Gastrocnemius medialis (tissue), 4 donors: ENCODE results near the gene HNRNPH1. TPM values are rescaled to one million over a fixed set of nuclear protein-coding genes. Genes with fewer than 3 reads are reported as not detected.
A peak's percentile ranks its signal among the peaks of the same experiment; 100 is the strongest.
"Not testable (repeated sequence)": the region's sequence is repeated elsewhere in the genome, so short reads cannot be mapped to it uniquely, and the experiment has no call there.

ENCODE experiments used
- ATAC-seq, 2 donors: fragments of 150-250 bp; one replicate each; pipeline ENCODE4 v1.9.1; 2016
- DNase-seq, 2 donors: peaks; one replicate each; pipeline ENCODE4 v3.0.0-alpha.2; 2019
- H3K27ac ChIP-seq, 4 donors: fragments of 200-600 bp; sonication (generic); 1 replicate in 1 of 4; 2 replicates in 3 of 4; pipeline ENCODE4 v1.5.1; 2016 to 2018; ENCODE audit warnings: mild to moderate bottlenecking in 2 of 4, moderate library complexity in 1 of 4
- H3K27me3 ChIP-seq, 3 donors: fragments of 200-600 bp; sonication (generic) in 2 of 3; 1 replicate in 1 of 3; 2 replicates in 2 of 3; pipeline versions ENCODE4 v1.5.1 to v1.6.0; 2016 to 2019; ENCODE audit warnings: mild to moderate bottlenecking in 1 of 3, moderate library complexity in 1 of 3
- H3K36me3 ChIP-seq, 2 donors: fragments of 200-600 bp; sonication (generic) in 1 of 2; one replicate each; pipeline ENCODE4 v1.5.1; 2017 to 2018
- H3K4me1 ChIP-seq, 2 donors: fragments of 200-600 bp; sonication (generic) in 1 of 2; one replicate each; pipeline ENCODE4 v1.5.1; 2016 to 2017; ENCODE audit warnings: mild to moderate bottlenecking in 2 of 2
- H3K4me3 ChIP-seq, 4 donors: fragments of 200-600 bp; sonication (generic) in 3 of 4; 1 replicate in 1 of 4; 2 replicates in 3 of 4; pipeline ENCODE4 v1.5.1; 2016 to 2019; ENCODE audit warnings: mild to moderate bottlenecking in 2 of 4
- H3K9me3 ChIP-seq, 3 donors: fragments of 200-600 bp; sonication (generic) in 2 of 3; 1 replicate in 1 of 3; 2 replicates in 2 of 3; pipeline ENCODE4 v1.5.1; 2016 to 2019
- CTCF ChIP-seq, 5 experiments: fragments of 450-650 bp in 3 of 5; fragments of 200-600 bp in 2 of 5; sonication (generic) in 2 of 5; IDR thresholded peaks in 4 of 5; conservative IDR thresholded peaks in 1 of 5; 1 replicate in 4 of 5; 2 replicates in 1 of 5; pipeline ENCODE4 v1.5.1; 2016 to 2019; ENCODE audit warnings: antibody characterized with exemption in 5 of 5, mild to moderate bottlenecking in 3 of 5, moderate library complexity in 3 of 5
- POLR2A ChIP-seq, 2 donors: fragments of 450-650 bp; IDR thresholded peaks; one replicate each; pipeline ENCODE4 v1.6.1; 2017; ENCODE audit warnings: antibody characterized with exemption in 2 of 2, mild to moderate bottlenecking in 2 of 2, moderate library complexity in 2 of 2
- in situ Hi-C, 4 donors: fragments of 200-750 bp; cut with MboI; loops; one replicate each; pipeline versions ENCODE4 v1.15.0 to v1.8.0; 2017; ENCODE audit warnings: low sequenced_read_pairs in 4 of 4
- intact Hi-C: fragments of 100-400 bp; cut with DNase I; formaldehyde crosslinking; loops from one replicate; pipeline ENCODE4 v1.15.1; 2023; ENCODE audit warnings: low total_unique reads
- total RNA-seq, 4 donors: library from RNA; depleted of rRNA; stranded (reverse); fragments of >200 nt; gene quantifications; one replicate each; pipeline versions ENCODE4 v1.1.0 to v1.2.3, GENCODE V29; 2016

The HNRNPH1 gene
- total RNA-seq, 4 donors from 2014 or later: 72.4 to 209 (median 157) TPM

- in situ Hi-C loops, H3K9me3 ChIP-seq, H3K4me3 ChIP-seq, H3K36me3 ChIP-seq, intact Hi-C loops, H3K27ac ChIP-seq, DNase-seq, H3K27me3 ChIP-seq, ATAC-seq, H3K4me1 ChIP-seq: not testable (repeated sequence)
Observed at GRCh38 chr5:179639296-179639695, 15.8 kb upstream of the HNRNPH1 start.

GRCh38 chr5:179634370-179635172 is 11.1 kb upstream of the HNRNPH1 start:
- peak overlapping the region in 1 of 4 donors; percentile 34 for H3K4me3 ChIP-seq
- in situ Hi-C loops, H3K27ac ChIP-seq: not testable (repeated sequence)

GRCh38 chr5:179633501-179634369 is 10.3 kb upstream of the HNRNPH1 start:
- Histone ChIP-seq H3K27ac (peak overlapping the region in 3 of 4 donors; percentile 20 to 46 (median 34)), H3K4me3 (peak overlapping the region in 3 of 4 donors; percentile 41 to 42 (median 42))
- H3K9me3 ChIP-seq, ATAC-seq, DNase-seq, H3K36me3 ChIP-seq, H3K27me3 ChIP-seq, in situ Hi-C loops, H3K4me1 ChIP-seq, intact Hi-C loops: not testable (repeated sequence)

More at GRCh38 chr5:179634370-179635172, 11.1 kb upstream of the HNRNPH1 start:
- peak; percentile 98 to 99 for ATAC-seq
- H3K36me3 ChIP-seq, H3K9me3 ChIP-seq, intact Hi-C loops, H3K27me3 ChIP-seq, H3K4me1 ChIP-seq, DNase-seq: not testable (repeated sequence)
- peak in 1 of 5 experiments; percentile 7 for TF ChIP-seq CTCF (IDR thresholded peaks at IDR 0.05 in 4 of 5, conservative IDR thresholded peaks at IDR 0.05 in 1 of 5)

GRCh38 chr5:179624841-179625271 is 1.4 kb upstream of the HNRNPH1 start:
- Histone ChIP-seq H3K27me3 (no peaks in the 10 kb centered on the region), H3K36me3 (peaks cover 0 to 22% of the 10 kb centered on the region in 2 donors), H3K9me3 (no peaks in the 10 kb centered on the region), H3K4me1 (peaks cover 31 to 34% of the 10 kb centered on the region in 2 donors), H3K27ac (peak overlapping the region; percentile 96 to 100 (median 100)), H3K4me3 (peak overlapping the region; percentile 85 to 100 (median 96))
- intact Hi-C loops (loop anchor here (1.0 to 10.0 kb wide), 2 partner anchors 73 to 340 kb away; partner anchors contain the start of gene CANX), in situ Hi-C loops (no loop called here)
- TF ChIP-seq CTCF (IDR thresholded peaks at IDR 0.05 in 4 of 5, conservative IDR thresholded peaks at IDR 0.05 in 1 of 5): no peak
- TF ChIP-seq POLR2A (IDR thresholded peaks at IDR 0.05): no peak
- no peak for ATAC-seq
- no peak for DNase-seq

GRCh38 chr5:179623906-179624741 is 653 bp upstream of the HNRNPH1 start:
- Histone ChIP-seq H3K36me3 (peaks cover 0 to 27% of the 10 kb centered on the region in 2 donors), H3K9me3 (no peaks in the 10 kb centered on the region), H3K27me3 (no peaks in the 10 kb centered on the region), H3K4me3 (peak overlapping the region; percentile 85 to 100 (median 96)), H3K4me1 (peaks cover 38 to 42% of the 10 kb centered on the region in 2 donors), H3K27ac (peak overlapping the region; percentile 96 to 100 (median 100))
- DNase-seq: peak in 1 of 2 donors; percentile 31
- peak; percentile 13 to 21 for ATAC-seq
- TF ChIP-seq CTCF (IDR thresholded peaks at IDR 0.05 in 4 of 5, conservative IDR thresholded peaks at IDR 0.05 in 1 of 5): peak in 1 of 5 experiments; percentile 18
- no peak for TF ChIP-seq POLR2A (IDR thresholded peaks at IDR 0.05)
- in situ Hi-C loops: no loop called here
- intact Hi-C loops: loop anchor here (1.0 to 10.0 kb wide), 7 partner anchors 65 to 447 kb away; partner anchors contain the start of genes CANX, MAML1, RNF130 and RUFY1
